ENCODE measurements around the gene NAALADL2. TPM values are rescaled to one million over a fixed set of nuclear protein-coding genes. Genes with fewer than 3 reads are reported as not detected.
"Not testable (repeated sequence)": the region's sequence is repeated elsewhere in the genome, so short reads cannot be mapped to it uniquely, and the experiment has no call there.

Gene NAALADL2
- total RNA-seq, 6 donors from 2014 or later: 4.4 to 12.6 (median 6.3) TPM

DNA sequence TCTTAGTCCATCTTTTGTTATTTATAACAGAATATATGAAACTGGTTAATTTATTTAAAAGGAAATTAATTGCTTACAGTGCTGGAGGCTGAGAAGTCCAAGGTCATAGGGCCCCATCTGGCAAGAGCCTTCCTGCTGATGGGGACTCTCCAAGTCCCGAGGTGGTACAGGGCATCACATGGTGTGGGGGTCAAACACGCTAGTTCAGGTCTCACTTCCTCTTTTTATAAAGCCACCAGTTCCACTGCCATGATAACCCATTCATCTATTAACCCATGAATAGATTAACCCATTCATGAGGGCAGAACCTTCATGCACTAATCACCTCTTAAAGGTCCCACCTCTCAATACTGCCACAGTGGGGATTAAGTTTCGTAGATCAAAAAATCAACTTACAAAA is 659.3 kb downstream of the NAALADL2 start:
- no peak overlapping the region for H3K27ac ChIP-seq
- no peaks in the 10 kb centered on the region for H3K27me3 ChIP-seq
- no peak for ATAC-seq (ENCODE audit: low FRiP score in 2 of 2)
- no peaks in the 10 kb centered on the region for H3K9me3 ChIP-seq
- TF ChIP-seq EP300 (IDR thresholded peaks at IDR 0.05) (no peak), POLR2A (IDR thresholded peaks at IDR 0.05) (no peak), POLR2AphosphoS5 (IDR thresholded peaks at IDR 0.05) (no peak)
- TF ChIP-seq, protein P1, sequence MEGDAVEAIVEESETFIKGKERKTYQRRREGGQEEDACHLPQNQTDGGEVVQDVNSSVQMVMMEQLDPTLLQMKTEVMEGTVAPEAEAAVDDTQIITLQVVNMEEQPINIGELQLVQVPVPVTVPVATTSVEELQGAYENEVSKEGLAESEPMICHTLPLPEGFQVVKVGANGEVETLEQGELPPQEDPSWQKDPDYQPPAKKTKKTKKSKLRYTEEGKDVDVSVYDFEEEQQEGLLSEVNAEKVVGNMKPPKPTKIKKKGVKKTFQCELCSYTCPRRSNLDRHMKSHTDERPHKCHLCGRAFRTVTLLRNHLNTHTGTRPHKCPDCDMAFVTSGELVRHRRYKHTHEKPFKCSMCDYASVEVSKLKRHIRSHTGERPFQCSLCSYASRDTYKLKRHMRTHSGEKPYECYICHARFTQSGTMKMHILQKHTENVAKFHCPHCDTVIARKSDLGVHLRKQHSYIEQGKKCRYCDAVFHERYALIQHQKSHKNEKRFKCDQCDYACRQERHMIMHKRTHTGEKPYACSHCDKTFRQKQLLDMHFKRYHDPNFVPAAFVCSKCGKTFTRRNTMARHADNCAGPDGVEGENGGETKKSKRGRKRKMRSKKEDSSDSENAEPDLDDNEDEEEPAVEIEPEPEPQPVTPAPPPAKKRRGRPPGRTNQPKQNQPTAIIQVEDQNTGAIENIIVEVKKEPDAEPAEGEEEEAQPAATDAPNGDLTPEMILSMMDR (IDR thresholded peaks at IDR 0.05): no peak
- WGBS, 2 donors: 75 to 77% methylated on average over 3 of the region's 3 CpGs
- DNase-seq: no peak
- no peaks in the 10 kb centered on the region for H3K4me1 ChIP-seq
- H3K4me3 ChIP-seq: no peak overlapping the region
- H3K36me3 ChIP-seq: no peaks in the 10 kb centered on the region

DNA sequence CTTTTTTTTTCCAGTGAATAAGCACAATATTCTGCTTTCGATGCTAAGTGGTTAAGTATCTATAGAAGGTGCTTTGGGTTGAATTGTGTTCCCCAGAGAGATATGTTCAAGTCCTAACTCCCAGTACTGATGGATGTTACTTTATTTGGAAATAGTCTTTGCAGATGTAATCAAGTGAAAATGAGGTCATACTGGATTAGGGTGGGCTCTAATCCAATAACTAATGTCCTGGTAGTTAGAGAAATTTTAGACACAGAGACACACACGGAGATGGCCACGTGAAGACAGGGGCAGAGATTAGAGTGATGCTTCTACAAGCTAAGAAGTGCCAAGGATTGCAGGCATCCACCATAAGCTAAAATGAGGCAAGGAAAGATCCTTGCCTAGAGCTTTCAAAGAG is 662.3 kb downstream of the NAALADL2 start:
- no peaks in the 10 kb centered on the region for H3K4me1 ChIP-seq
- no peaks in the 10 kb centered on the region for H3K27me3 ChIP-seq
- TF ChIP-seq EP300 (IDR thresholded peaks at IDR 0.05) (no peak), POLR2AphosphoS5 (IDR thresholded peaks at IDR 0.05) (no peak), POLR2A (IDR thresholded peaks at IDR 0.05) (no peak)
- TF ChIP-seq, protein P1 (IDR thresholded peaks at IDR 0.05): no peak
- DNase-seq (no peak), ATAC-seq (ENCODE audit: low FRiP score in 2 of 2) (no peak)
- H3K36me3 ChIP-seq: no peaks in the 10 kb centered on the region
- no peak overlapping the region for H3K4me3 ChIP-seq
- H3K9me3 ChIP-seq: no peaks in the 10 kb centered on the region
- no peak overlapping the region for H3K27ac ChIP-seq
- 87 to 91% methylated on average over 3 of the region's 3 CpGs for WGBS, 2 donors

DNA sequence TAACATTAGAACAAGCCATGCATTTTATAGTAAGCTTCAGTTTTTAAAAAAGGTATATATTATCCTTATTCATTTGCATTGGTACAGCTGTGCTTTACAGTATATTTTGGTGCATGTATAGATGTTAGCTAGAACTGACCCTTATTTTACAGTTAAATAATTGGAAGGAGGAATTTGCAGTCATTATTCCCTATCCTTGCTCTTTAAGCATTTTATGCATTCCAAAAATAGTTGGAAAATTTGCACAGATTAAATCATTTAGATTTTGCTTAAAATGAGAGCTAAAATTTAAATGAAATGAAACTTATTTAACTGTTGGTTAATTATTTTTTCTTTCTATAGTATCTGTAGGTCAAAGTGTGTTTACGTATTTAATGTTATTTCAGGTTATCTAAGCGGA is 667.1 kb downstream of the NAALADL2 start:
- no peak for DNase-seq
- H3K36me3 ChIP-seq: no peaks in the 10 kb centered on the region
- WGBS, 2 donors: 55 to 77% methylated on average over 2 of the region's 2 CpGs

DNA sequence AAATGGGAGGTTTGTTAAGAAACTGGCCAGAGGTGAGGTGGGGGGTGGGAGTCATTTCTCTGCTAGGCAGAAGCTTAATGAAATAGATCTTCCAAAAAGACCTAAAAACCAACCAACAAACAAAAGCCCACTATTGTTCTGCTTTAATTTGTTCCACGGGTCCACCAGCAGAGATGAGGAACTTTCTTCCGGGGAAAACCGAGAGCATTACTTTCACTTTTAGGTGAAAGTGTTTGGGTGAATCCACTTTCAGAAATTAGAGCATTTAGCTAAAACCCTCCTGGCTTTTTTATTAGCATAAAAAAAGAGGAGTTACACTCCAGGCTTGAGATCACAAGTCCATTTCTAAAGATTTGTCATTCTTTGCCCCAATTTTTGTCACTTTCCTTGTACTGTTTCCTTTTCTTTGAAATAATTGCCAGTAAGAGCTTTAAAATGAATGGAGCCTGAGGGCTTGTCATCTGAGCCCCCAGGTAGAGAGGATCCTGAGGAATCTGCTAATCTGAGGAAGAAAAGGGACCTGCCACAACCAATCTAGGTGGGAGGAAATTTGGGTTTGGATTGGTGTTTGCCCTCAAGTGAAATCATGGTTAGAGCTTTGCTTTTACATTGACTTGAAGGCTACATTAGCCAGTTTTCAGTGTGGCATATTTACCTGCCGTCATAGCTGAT is 667.6 kb downstream of the NAALADL2 start:
- Histone ChIP-seq H3K4me1 (no peaks in the 10 kb centered on the region), H3K4me3 (peak overlapping the region in 3 of 4 donors; percentile 23 to 35 (median 32)), H3K27ac (no peak overlapping the region), H3K36me3 (no peaks in the 10 kb centered on the region), H3K9me3 (no peaks in the 10 kb centered on the region), H3K27me3 (no peaks in the 10 kb centered on the region)
- ATAC-seq (ENCODE audit: low FRiP score in 2 of 2): no peak
- WGBS, 2 donors: 45 to 50% methylated on average over 4 of the region's 4 CpGs
- TF ChIP-seq POLR2AphosphoS5 (IDR thresholded peaks at IDR 0.05) (no peak), POLR2A (IDR thresholded peaks at IDR 0.05) (no peak), EP300 (IDR thresholded peaks at IDR 0.05) (no peak)
- TF ChIP-seq, protein P1 (IDR thresholded peaks at IDR 0.05): no peak
- DNase-seq: no peak

More for the DNA sequence above, 667.1 kb downstream of the NAALADL2 start:
- Histone ChIP-seq H3K4me1 (no peaks in the 10 kb centered on the region), H3K4me3 (peak overlapping the region in 3 of 4 donors; percentile 23 to 35 (median 32)), H3K9me3 (no peaks in the 10 kb centered on the region), H3K27ac (no peak overlapping the region), H3K27me3 (no peaks in the 10 kb centered on the region)
- TF ChIP-seq POLR2AphosphoS5 (IDR thresholded peaks at IDR 0.05) (no peak), POLR2A (IDR thresholded peaks at IDR 0.05) (no peak)
- no peak for ATAC-seq (ENCODE audit: low FRiP score in 2 of 2)

DNA sequence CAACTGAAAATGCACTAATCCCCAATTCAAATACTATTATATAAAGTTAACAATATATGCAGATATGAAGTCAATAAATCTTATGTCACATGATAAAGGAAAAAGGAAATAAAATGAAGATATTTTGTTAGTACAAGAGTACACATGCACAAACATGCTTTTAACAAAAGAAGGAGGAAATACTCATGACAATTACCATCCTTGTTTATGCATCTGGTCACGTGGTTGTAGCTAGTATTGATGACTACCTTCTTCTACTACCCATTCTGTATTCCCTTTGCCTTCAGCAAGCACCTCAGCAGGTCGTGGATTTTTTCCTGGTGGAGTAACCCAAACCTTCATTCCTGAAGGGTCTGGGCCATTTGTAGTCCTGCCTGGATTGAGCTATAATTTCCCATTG is 669.6 kb downstream of the NAALADL2 start:
- not testable (repeated sequence) for H3K9me3 ChIP-seq; DNase-seq; H3K27ac ChIP-seq; ATAC-seq (ENCODE audit: low FRiP score in 2 of 2); H3K36me3 ChIP-seq; H3K27me3 ChIP-seq; H3K4me3 ChIP-seq; H3K4me1 ChIP-seq
- WGBS, 2 donors: 54 to 56% methylated on average over 2 of the region's 2 CpGs

DNA sequence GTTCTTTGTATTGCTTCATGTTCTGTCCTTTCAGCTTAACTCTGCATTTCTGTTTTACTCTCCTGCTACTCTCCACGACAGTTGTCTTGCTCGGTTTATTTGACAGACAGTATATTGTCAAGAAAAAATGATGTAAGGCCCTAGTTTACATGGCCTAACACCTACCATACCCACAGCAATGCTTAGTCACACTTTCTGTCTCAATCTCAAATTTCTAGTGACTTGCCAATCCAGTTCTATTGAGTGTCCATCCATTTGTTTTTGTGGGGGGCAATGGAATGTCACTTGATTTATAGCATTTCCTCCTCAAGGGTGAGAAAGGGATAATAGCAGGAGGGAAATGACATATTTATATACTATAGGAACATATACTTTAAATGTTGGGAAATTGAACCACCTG is 676.2 kb downstream of the NAALADL2 start:
- H3K36me3 ChIP-seq: no peaks in the 10 kb centered on the region
- ATAC-seq (ENCODE audit: low FRiP score in 2 of 2) (no peak), DNase-seq (no peak)
- WGBS, 2 donors: 71 to 72% methylated on average over 2 of the region's 2 CpGs
- H3K4me1 ChIP-seq: no peaks in the 10 kb centered on the region
- H3K27me3 ChIP-seq: no peaks in the 10 kb centered on the region
- no peaks in the 10 kb centered on the region for H3K9me3 ChIP-seq
- H3K4me3 ChIP-seq: no peak overlapping the region
- TF ChIP-seq POLR2A (IDR thresholded peaks at IDR 0.05) (no peak), POLR2AphosphoS5 (IDR thresholded peaks at IDR 0.05) (no peak), EP300 (IDR thresholded peaks at IDR 0.05) (no peak)
- TF ChIP-seq, protein P1 (IDR thresholded peaks at IDR 0.05): no peak
- no peak overlapping the region for H3K27ac ChIP-seq

Data from upper lobe of left lung (tissue), 6 donors.